GM12891 (cell line): ENCODE data around the gene ZBTB7A.

Experiments
- POLR2A ChIP-seq: IDR thresholded peaks from 2 replicates; pipeline ENCODE4 v1.6.1; 2011; ENCODE audit warnings: low read depth, low read length, control low read depth
- SPI1 ChIP-seq: IDR thresholded peaks from 2 replicates; pipeline ENCODE4 v1.6.1; 2011; ENCODE audit warnings: low read depth, low read length, control low read depth

DNA sequence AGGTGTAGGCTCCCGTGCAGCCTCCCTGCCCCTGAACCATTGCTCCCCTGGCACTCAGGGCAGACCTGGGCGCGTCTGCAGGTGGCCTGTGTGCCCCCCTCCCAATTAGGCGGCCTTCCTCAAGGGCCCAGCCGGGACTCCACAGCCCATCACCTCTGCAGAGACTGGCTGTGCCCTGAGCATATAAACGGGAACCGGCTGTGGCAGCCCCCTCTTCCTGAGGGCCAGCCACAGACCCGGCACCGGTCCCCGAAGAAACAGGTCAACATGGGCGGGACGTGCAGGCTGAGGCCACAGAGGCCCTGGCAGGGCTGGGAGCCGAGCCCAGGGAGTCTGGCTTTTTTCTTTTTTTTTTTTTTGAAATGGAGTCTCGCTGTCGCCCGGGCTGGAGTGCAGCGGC lies 47.1 kb downstream of the ZBTB7A start:
- TF ChIP-seq SPI1 (no peak), POLR2A (no peak)
